Measurements from ENCODE around the gene LDB1.

DNA sequence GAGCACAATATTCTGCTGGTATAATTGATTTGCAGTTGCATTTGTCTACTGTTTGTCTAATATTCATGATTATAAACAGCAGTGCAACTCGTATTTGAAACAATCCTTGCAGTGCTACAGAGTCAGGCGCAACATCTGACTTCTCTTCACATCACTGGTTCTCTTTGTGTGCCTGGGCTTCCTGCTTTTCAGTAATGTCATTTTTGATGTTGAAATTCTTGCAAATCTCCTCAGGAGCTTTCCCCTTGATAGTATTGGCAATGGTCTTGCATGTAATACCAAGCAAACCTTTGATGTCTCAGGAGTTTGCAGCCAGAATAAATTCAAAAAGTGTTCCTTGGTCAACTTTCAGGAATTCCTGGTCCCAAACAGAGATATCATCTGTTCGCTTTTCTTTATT, 34.8 kb downstream of the LDB1 start:
- TF ChIP-seq, protein P1, sequence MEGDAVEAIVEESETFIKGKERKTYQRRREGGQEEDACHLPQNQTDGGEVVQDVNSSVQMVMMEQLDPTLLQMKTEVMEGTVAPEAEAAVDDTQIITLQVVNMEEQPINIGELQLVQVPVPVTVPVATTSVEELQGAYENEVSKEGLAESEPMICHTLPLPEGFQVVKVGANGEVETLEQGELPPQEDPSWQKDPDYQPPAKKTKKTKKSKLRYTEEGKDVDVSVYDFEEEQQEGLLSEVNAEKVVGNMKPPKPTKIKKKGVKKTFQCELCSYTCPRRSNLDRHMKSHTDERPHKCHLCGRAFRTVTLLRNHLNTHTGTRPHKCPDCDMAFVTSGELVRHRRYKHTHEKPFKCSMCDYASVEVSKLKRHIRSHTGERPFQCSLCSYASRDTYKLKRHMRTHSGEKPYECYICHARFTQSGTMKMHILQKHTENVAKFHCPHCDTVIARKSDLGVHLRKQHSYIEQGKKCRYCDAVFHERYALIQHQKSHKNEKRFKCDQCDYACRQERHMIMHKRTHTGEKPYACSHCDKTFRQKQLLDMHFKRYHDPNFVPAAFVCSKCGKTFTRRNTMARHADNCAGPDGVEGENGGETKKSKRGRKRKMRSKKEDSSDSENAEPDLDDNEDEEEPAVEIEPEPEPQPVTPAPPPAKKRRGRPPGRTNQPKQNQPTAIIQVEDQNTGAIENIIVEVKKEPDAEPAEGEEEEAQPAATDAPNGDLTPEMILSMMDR (IDR thresholded peaks at IDR 0.05), result no peak
- no peak for TF ChIP-seq POLR2A (IDR thresholded peaks at IDR 0.05)

All from heart left ventricle (tissue), 13 donors.